ENCODE measurements around the gene PLA2G4B.

GRCh38 chr15:41878355-41878699 is 39.7 kb downstream of the PLA2G4B start:
- TF ChIP-seq, protein P1, sequence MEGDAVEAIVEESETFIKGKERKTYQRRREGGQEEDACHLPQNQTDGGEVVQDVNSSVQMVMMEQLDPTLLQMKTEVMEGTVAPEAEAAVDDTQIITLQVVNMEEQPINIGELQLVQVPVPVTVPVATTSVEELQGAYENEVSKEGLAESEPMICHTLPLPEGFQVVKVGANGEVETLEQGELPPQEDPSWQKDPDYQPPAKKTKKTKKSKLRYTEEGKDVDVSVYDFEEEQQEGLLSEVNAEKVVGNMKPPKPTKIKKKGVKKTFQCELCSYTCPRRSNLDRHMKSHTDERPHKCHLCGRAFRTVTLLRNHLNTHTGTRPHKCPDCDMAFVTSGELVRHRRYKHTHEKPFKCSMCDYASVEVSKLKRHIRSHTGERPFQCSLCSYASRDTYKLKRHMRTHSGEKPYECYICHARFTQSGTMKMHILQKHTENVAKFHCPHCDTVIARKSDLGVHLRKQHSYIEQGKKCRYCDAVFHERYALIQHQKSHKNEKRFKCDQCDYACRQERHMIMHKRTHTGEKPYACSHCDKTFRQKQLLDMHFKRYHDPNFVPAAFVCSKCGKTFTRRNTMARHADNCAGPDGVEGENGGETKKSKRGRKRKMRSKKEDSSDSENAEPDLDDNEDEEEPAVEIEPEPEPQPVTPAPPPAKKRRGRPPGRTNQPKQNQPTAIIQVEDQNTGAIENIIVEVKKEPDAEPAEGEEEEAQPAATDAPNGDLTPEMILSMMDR (IDR thresholded peaks at IDR 0.05), result no peak
- no peak for TF ChIP-seq POLR2A (IDR thresholded peaks at IDR 0.05)
